ENCODE measurements around the gene IRX2.

Gene IRX2

GRCh38 chr5:2711446-2712425, 39.7 kb downstream of the IRX2 start:
- no peak for DNase-seq

- DNase-seq: no peak
Measured at GRCh38 chr5:2710910-2711309, 40.6 kb downstream of the IRX2 start.

- DNase-seq: no peak
Measured at GRCh38 chr5:2709976-2710689, 41.3 kb downstream of the IRX2 start.

DNA sequence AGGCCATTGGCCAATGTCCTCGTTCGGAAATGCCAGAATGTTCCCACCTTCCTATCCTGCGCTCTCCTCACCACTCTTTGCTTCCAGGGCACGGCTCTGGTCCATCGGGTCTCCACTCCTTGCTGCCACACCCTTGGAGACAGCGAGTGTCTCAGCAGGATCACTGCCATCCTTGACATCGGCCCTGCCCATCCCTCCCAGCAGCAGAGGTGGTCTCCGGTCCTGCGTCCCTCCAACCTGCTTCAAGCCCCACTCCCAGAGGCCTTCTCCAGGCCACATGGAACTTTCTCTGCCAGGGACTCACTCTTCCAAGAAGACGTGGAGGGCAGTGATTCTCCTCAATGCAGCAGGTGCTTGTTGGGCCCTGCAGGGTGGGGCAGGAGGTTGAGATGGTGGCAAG, 42.7 kb downstream of the IRX2 start:
- no peak for DNase-seq

- DNase-seq: no peak
Measured at GRCh38 chr5:2708132-2708531, 43.3 kb downstream of the IRX2 start.

DNA sequence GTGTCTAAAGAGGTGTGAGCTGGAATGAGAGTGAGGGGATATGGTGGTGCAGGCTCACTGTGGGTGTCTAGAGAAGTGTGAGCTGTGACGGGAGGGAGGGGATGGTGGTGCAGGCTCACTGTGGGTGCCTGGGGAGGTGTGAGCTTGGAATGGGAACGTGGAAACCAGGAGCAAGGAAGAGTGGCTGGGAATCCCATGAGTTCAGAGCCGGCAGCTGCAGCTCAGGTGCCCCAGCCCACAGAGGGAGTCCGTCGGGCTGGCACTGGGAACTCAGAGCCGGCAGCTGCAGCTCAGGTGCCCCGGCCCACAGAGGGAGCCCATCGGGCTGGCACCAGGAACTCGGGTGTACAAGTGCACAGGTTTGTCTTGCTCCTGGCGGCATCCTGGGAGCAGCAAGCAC, 45.6 kb downstream of the IRX2 start:
- DNase-seq: no peak

DNA sequence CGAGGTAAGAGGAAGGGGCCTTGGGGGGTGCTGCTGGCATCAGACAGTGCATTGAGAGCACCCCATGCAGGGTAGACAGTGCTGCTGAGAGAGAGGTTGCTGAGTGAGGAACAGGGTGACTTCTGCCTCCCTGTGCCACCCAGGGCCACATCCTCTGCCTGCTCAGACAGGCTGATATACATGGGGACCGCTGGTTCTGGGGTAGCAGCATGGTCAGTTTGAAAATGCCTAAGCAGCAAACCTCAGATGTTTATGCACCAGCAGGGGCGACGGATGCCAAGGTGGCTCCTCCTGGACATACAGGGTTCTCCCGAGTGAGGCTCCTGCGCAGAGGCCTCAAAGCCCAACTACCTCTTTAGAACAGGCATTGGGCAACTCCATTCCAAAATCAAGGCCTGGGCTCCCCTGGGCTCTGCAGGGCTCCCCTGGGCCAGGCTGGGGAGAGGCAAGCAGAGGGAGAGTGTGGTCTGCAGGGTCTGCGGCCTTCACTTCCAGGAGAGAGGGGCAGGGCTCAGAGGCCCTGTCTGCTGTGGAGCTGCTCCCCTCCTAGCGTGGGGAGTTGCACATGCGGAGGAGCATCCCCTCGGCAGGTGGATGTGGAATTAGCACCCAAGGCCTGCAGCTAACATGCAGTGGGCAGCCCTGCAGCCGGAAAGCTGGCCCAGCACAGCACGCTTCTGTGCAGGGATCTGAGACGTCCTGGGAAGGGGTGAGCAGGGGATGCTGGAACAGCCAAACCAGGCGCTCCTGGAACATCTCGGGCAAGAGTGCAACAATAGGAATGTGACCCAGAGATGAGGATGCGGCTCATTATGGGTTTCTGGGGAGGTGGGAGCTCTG, 46.5 kb downstream of the IRX2 start:
- DNase-seq: no peak

DNA sequence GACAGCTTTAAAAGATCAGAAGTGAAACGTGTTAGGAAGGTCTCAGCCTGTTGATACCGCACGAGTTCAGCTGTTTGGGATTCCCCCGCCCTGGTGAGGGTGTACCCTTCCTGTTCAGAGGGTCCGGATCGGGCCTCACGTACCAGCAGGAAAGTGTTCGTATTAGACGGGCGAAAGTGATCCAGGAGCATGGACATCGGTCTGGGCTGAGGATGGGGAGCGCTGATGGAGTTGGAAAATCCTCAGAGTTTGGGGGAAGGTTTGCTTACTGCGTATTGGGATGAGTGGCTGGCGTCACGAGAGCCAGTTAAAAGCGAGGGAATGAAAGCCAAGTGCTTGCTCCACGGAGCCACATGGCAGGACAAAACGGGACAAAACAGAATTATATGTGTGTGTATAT, 47.4 kb downstream of the IRX2 start:
- no peak for DNase-seq

DNA sequence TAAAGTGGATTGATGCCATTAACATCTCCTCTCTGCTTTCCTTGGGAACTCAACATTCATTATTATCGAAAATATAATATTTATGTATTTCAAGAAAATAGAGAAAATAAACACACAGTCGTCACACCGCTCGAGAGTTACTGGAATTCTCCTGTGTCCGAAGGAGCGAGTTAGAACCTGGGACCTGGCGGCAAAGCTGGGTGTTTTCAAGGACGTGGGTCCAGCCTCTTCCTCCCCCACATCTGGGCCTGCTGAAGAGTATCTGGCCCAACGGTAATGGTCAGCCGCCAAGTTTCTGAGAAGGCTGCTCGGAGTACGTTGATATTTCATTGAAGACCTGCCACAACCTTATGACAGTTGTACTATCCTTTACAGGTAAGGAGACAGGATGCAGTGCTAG, 47.9 kb downstream of the IRX2 start:
- DNase-seq: no peak

DNA sequence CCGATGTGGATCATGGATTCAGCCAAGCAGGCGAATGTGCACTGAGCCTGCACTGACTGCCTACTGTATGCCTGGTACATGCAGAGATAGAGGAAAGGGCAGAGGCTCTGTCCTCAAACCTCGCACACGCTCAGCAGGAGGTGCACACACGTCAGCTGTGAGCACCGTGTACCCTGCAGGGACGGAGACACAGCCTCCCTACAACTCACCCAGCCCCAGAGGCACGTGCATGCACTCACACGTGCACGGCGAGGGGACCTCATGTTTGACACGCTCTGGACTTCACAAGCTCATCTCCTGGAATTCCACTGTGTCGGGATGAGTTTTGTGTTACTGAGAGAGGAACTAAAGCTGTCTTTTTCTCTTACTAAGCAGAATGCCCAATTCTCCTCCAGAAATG, 48.4 kb downstream of the IRX2 start:
- DNase-seq: no peak

- no peak for DNase-seq
Measured at GRCh38 chr5:2702096-2702879, 49.2 kb downstream of the IRX2 start.

- no peak for DNase-seq
Measured at GRCh38 chr5:2701592-2701991, 49.9 kb downstream of the IRX2 start.

DNA sequence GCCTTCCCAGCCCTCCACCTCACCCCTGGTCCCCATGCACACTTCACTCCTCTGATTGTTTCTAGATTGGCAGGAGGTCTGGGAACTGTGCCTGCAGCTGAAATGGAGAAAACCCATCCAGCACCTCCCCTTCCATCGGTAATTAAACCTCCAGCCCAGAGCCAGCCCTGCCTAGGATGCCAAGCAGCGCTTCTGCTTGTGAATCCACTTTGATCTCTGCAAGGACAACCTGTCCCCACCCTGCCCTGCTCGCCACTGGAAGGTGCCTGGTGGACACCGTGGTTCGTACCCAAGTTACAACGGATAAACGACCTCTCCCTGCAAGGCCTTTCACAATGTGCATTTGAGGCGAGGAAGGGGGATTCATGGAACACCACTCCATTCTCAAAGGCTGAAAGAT, 50.6 kb downstream of the IRX2 start:
- DNase-seq: no peak

DNA sequence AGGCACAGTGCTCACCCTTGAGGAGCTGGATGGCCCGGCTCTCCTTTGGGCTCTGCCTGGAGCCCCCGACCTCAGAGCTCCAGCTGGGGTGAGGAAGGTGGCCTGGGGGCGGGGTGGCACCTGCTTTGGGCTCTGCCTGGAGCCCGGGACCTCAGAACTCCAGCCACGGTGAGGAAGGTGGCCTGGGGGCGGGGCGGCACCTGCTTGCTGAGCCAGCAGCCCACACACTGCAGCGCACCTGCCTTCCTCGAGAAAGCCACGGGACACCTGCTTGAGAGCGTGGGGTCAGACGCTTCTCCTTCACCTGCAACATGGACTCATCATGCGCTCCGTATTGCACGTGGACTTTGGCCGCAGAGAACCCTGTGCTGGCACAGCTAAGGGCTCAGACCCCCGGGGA, 51.8 kb downstream of the IRX2 start:
- no peak for DNase-seq

DNA sequence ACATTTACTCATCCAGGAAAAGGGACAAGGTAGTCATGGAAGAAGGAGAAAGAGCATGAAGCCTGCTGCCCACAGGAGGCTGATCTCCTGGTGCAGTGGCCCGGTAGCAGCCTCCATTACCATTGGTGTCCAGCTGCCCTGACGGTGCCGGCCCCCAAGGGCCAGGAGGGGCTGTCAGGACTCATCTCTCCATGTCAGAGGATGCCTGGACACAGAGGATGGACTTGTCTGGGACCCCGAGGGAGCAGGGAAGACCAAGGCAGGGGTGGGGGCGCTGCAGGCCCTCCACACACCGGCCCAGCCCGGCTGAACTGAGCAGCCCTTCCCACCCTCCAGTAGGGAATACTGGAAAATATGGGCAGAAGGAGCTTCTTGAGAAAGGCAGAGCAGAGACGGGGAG, 52.2 kb downstream of the IRX2 start:
- no peak for DNase-seq

DNA sequence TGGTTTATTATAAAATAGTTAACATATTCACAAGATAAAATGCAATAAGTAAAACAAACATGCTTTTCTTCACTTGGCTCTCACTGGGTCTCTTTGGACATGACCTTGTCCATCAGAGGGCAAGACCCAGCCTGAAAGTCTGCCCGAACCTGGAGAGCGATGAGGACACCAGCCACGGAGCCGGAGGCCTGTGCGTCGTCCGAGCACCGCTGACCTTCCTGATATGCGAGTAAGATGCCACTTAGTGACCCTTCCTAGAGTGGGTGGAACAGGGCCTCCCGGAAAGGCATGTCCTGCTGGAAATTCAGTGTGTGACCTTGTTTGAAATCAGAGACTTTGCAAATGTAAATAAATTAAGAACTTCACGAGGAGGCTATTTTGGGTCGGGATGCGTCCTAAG, 52.9 kb downstream of the IRX2 start:
- no peak for DNase-seq

DNA sequence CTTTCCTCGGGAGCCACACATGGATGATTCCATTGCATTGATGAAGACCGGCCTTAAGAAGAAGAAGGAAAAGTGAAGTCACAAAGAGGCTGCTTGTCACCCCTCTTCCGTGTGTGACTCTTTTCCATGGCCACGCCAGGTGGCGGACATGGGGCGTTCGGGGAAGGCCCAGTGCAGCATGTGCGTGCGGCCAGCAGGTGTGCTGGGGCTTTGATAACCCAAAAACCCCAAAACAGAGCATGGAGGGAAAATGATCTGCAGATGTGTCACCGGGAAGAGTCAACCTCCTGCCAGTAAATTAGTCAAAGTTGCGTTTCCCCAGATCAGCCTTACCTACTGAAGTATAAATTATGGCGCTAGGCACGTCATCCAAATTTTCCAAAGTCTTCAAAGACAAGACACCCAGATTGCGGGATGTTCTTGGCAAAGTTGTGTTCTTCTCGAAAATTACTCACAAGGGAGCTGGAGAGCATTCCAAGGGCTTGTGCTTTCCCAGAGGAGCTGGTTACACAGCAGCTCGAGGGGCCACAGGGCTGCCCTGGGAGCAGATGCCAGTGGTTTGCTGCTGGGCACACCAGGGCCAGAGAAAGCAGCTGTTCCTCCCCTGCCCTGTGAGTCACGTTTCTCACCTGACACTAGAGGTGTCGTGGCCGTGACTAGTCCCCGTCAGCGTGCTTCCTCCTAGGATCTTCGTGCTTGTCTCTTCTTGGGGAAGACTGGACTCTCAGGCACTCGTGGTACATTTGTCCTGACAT, 53.9 kb downstream of the IRX2 start:
- DNase-seq: no peak

DNA sequence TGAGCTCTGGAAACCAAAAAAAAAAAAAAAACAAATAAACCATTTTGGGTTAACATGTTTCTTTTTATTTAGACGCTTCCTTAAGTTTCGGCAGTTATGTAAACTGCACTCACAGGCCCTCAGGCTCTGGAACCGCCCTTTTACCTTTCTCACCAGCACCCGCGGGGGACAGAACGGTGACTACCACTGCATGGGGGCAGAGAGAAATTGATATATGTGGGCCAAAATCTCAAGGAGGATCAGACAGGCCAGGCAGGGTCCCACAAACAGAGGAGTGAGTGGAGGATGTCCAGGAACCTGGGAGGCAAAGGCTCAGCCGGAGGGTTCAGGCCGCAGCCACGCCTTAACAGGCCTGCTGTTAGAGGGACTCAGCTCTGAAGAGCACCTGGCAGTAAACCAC, 54.4 kb downstream of the IRX2 start:
- DNase-seq: no peak
